Measurements from ENCODE around the gene PKP1.

PKP1 gene

DNA sequence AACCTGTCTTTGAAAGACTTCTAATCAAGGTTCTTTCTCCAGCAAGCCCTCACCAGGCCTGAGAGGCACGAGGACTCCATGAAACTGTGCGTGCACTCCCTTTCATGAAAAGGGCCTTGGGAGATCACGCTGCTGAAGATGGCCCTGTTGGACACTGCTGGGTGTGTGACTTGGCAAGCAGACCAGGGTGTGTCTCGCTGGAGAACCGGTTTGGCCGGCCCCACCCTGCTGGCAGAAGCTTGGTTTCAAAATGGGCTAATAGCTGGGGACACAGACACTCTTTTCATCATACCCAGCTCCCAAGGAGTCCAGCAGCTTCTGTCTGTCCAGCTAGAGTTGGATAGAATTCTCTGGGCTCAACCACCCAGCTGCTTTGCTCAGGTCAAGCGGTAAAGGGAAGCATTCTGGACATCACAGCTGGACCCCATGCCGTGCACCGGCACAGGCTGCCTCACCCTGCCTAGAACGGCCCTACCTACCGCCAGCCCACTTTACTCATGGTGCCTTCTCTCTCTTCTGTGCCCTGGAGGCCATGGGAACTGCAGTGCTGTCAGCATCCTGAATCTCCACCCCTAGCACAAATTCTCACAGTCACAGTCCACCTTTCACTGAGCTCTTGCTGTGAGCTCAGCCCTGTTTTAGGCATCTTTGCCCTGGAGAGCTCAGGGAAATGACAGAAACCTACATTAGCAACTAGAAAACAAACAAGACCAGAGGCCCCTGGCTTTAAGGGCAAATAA is 24.6 kb downstream of the PKP1 start:
- peaks cover 19% of the 10 kb centered on the region for H3K4me1 Mint-ChIP-seq
- no peaks in the 10 kb centered on the region for H3K9me3 Mint-ChIP-seq
- no peak overlapping the region for H3K27ac Mint-ChIP-seq
- peaks cover 42% of the 10 kb centered on the region for H3K27me3 Mint-ChIP-seq
- DNase-seq (no peak), ATAC-seq (no peak)
- no peak overlapping the region for H3K4me3 Mint-ChIP-seq

DNA sequence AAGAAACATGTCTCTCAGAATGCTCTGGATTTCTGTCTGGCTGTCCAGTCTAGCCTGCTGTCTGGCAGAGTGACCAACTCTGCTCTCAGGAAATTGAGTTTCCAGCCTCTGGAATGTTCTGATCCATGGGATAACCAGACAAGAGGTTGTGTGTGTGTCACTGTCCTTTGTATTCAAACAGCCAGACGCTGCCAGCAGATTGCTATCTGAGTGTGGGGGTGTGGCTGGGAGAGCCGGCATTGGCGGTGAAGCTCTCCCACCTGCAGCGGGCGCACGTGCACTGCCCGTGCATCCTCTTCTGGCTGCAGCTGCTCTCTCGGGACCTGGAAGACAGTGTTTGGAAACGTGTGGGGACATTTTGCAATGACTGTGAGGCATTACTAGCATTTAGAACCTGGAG is 26.1 kb downstream of the PKP1 start:
- H3K27ac Mint-ChIP-seq: no peak overlapping the region
- peaks cover 42% of the 10 kb centered on the region for H3K27me3 Mint-ChIP-seq
- H3K9me3 Mint-ChIP-seq: no peaks in the 10 kb centered on the region
- peaks cover 19% of the 10 kb centered on the region for H3K4me1 Mint-ChIP-seq
- ATAC-seq: no peak
- no peak for DNase-seq
- no peak overlapping the region for H3K4me3 Mint-ChIP-seq

DNA sequence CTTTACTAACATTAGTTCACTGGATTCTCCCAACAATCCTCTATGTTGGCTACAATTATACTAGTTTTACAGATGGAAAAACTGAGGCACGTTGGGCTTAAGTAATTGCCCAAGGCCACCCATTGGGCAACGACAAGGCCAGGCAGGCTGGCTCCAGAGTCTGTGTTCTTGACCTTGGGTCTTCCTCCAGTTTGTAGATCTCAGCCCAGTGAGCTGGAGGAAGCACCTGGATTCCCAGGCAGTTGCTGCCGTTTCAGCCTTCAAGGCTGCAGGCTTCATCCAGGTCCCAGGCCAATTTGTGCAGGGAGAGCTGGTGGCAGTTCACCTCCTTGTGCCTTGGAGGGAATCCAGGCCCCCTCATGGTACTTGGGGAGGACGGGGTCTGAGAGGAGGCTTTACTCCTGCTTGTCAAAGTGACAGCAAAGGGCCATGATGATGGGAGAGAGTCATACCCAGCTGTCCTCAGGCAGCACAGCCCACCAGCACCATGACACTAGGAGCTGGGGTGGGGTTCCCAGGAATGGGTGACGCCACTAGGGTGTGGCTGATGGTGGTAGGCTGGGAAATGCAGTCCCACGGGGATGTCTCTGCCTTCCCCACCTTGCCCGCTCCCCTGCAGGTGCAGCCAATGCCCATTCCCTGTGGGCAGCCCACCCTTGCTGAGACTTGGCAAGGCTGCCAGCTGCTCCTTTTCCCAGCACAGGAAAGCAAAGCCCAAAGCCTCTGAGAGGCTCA is 27.1 kb downstream of the PKP1 start:
- H3K9me3 Mint-ChIP-seq: no peaks in the 10 kb centered on the region
- DNase-seq (no peak), ATAC-seq (no peak)
- peaks cover 19% of the 10 kb centered on the region for H3K4me1 Mint-ChIP-seq
- peaks cover 46% of the 10 kb centered on the region for H3K27me3 Mint-ChIP-seq
- H3K4me3 Mint-ChIP-seq: no peak overlapping the region
- H3K27ac Mint-ChIP-seq: no peak overlapping the region

DNA sequence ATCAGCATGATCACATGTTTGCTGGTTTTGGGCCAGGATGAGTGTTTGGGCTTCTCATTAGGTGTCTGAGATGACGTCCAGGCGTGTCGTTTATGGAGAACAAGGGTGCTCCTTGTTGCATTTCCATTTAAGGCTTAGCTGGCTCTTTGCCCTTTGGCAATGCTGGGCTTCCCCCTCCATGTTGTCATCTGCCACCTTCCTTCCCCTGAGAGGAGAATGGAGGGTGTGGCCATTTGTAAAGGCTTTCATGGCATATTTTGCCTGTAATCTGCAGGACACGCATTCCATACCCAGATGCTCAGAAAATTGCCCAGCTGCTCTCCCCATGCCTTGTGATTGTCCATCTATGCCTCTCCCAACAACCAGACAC is 27.7 kb downstream of the PKP1 start:
- H3K4me3 Mint-ChIP-seq: peak overlapping the region in 1 of 2 donors; percentile 8
- no peak for DNase-seq
- peak; percentile 5 for ATAC-seq
- no peak overlapping the region for H3K27ac Mint-ChIP-seq
- H3K4me1 Mint-ChIP-seq: peaks cover 19% of the 10 kb centered on the region
- H3K27me3 Mint-ChIP-seq: peaks cover 45% of the 10 kb centered on the region
- no peaks in the 10 kb centered on the region for H3K9me3 Mint-ChIP-seq

DNA sequence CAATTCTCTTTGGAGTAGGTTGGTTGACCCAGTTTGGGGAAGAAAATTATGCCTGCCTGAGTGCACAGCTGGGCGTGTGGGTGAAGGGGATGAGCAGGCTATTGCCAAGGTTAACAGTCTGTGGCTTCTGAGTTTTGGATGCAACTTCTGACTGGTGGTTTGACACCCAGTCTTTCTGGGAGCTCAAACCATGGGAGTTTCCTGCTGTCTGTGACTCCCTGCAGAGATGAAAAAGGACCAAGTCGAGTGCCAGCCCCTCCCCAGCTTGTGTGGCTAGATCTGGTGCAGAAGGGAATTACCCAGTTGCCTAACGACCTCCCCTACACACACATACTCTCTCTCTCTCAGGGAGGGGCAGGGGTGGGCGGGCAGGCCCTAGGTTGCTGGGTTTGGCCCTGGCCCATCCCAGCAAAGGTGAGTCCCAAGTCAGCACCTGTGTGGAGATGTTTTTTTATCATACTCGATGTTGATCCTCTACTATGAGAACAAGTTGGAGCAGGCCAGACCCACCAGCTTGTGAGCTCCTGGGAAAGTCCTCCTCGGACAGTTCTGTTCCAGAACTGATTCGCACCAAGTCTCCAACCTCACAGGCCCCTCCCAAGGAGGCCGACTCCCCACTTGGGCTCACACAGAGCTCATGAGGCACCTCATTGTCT is 28.2 kb downstream of the PKP1 start:
- Mint-ChIP-seq H3K9me3 (no peaks in the 10 kb centered on the region), H3K4me1 (peaks cover 19% of the 10 kb centered on the region), H3K27me3 (peaks cover 45% of the 10 kb centered on the region), H3K27ac (no peak overlapping the region), H3K4me3 (peak overlapping the region; percentile 8 to 25)
- peak; percentile 89 for ATAC-seq
- peak in 1 of 2 donors; percentile 57 for DNase-seq

DNA sequence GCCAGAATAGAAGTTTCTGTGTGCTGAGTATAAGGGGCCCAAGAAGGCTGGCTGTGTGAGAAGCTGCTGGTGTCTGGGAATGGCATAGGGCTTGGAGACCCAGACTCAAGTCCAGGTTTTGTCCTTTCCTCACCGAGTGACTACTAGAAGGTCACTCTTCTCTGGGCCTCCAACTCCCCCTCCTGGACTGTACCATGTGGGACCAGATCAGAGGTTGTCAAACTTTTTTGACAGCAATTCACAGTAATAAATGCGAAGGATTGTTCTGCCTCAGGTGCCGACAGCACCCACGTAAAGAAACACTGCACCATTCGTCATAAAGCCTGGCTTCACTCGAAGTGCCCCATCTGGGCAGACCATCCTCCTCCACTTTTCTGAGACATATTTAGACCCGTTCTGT is 29.0 kb downstream of the PKP1 start:
- DNase-seq: no peak
- H3K9me3 Mint-ChIP-seq: no peaks in the 10 kb centered on the region
- no peak overlapping the region for H3K4me3 Mint-ChIP-seq
- H3K4me1 Mint-ChIP-seq: peaks cover 19% of the 10 kb centered on the region
- H3K27ac Mint-ChIP-seq: no peak overlapping the region
- ATAC-seq: no peak
- H3K27me3 Mint-ChIP-seq: peaks cover 45% of the 10 kb centered on the region

DNA sequence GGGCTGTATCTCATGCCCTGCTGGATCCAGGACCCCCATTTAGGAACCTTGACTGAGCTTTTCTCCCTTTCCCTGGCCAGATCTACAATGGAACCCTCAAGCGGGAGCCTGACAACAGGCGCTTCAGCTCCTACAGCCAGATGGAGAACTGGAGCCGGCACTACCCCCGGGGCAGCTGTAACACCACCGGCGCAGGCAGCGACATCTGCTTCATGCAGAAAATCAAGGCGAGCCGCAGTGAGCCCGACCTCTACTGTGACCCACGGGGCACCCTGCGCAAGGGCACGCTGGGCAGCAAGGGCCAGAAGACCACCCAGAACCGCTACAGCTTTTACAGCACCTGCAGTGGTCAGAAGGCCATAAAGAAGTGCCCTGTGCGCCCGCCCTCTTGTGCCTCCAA is 29.8 kb downstream of the PKP1 start:
- Mint-ChIP-seq H3K27ac (no peak overlapping the region), H3K9me3 (no peaks in the 10 kb centered on the region), H3K4me1 (peaks cover 19% of the 10 kb centered on the region), H3K4me3 (no peak overlapping the region), H3K27me3 (peaks cover 41% of the 10 kb centered on the region)
- no peak for DNase-seq
- ATAC-seq: no peak

DNA sequence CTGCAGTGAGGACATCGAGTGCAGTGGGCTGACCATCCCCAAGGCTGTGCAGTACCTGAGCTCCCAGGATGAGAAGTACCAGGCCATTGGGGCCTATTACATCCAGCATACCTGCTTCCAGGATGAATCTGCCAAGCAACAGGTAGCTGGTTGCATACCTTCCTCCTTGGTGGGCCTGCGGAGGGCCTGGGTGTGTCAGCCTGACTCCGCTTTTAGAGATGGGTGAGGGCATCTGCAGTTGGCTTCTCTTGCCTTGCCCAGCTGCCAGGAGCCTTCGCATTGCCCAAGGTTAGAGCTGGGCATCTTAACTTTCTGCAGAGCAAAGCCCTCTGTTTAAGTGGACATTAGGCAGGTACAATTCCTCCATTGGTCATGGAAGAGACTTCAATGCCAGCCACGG is 33.2 kb downstream of the PKP1 start:
- DNase-seq (no peak), ATAC-seq (no peak)
- Mint-ChIP-seq H3K4me1 (peaks cover 6% of the 10 kb centered on the region), H3K9me3 (no peaks in the 10 kb centered on the region), H3K27me3 (peaks cover 14% of the 10 kb centered on the region), H3K27ac (no peak overlapping the region), H3K4me3 (no peak overlapping the region)

DNA sequence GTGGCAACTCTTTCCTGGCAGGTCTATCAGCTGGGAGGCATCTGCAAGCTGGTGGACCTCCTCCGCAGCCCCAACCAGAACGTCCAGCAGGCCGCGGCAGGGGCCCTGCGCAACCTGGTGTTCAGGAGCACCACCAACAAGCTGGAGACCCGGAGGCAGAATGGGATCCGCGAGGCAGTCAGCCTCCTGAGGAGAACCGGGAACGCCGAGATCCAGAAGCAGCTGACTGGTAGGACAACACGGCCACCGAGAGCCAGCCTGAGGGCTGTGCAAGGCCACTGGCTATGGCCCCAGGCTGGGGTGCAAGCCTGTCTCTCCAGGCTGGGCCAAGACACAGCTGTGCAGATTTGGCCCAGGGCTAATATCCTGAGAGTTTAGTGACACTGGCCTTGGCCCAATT is 34.2 kb downstream of the PKP1 start:
- ATAC-seq (no peak), DNase-seq (no peak)
- Mint-ChIP-seq H3K9me3 (no peaks in the 10 kb centered on the region), H3K4me1 (no peaks in the 10 kb centered on the region), H3K4me3 (no peak overlapping the region), H3K27ac (peak overlapping the region in 1 of 2 donors; percentile 67), H3K27me3 (peaks cover 14% of the 10 kb centered on the region)

DNA sequence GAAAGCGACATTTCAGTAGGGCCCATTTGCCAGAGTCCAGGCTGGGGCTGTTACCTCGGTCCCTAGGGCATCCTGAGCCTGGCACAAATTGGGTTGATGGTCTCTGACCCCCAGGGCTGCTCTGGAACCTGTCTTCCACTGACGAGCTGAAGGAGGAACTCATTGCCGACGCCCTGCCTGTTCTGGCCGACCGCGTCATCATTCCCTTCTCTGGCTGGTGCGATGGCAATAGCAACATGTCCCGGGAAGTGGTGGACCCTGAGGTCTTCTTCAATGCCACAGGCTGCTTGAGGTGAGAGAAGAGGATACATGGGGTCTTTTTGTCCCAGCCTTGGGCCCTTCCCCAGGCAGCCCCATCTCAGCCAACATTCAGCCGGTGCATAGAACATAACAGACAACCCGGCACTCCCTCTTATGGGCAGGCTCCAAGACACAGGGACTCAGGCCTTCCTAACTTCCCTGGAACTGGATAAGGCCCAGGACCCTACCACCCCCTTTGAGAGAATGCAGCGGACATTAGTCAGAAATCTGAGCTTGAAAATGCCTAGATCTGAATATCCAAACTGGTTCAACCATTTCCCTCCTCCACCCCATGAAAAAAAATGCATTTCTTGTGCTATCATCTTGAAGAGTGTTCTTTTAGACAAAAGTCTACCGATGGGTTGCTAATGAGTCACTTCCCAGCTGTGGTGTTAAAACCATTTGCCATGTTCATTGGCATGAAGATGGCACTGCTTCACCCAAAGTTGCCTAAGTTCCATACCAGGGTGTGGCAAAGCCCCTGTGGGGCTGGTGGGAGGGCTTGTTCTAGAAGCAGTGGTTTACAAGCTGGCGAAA is 35.4 kb downstream of the PKP1 start:
- no peak for DNase-seq

DNA sequence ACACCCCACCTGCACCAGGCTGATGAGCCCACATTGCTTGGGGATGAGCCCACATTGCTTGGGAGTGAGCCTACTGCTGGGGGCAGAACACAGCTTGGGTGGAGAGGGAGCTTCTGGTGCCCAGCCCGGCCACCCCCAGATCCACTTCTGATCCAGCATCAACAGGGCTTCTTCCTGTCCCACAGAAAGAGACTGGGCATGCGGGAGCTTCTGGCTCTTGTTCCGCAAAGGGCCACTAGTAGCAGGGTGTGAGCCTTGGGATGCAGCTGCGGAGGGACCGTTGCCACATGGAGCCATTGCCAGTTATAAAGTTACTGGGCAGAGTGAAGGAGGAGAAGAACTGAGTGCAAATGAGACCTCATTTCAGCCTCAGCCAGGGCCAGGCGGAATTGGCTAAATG is 36.3 kb downstream of the PKP1 start:
- H3K27me3 Mint-ChIP-seq: peaks cover 12% of the 10 kb centered on the region
- DNase-seq (no peak), ATAC-seq (no peak)
- no peaks in the 10 kb centered on the region for H3K4me1 Mint-ChIP-seq
- H3K27ac Mint-ChIP-seq: no peak overlapping the region
- no peaks in the 10 kb centered on the region for H3K9me3 Mint-ChIP-seq
- no peak overlapping the region for H3K4me3 Mint-ChIP-seq

More for the DNA sequence above, 35.4 kb downstream of the PKP1 start:
- no peaks in the 10 kb centered on the region for H3K4me1 Mint-ChIP-seq
- peaks cover 14% of the 10 kb centered on the region for H3K27me3 Mint-ChIP-seq
- no peaks in the 10 kb centered on the region for H3K9me3 Mint-ChIP-seq
- H3K27ac Mint-ChIP-seq: no peak overlapping the region
- no peak for ATAC-seq
- H3K4me3 Mint-ChIP-seq: no peak overlapping the region

DNA sequence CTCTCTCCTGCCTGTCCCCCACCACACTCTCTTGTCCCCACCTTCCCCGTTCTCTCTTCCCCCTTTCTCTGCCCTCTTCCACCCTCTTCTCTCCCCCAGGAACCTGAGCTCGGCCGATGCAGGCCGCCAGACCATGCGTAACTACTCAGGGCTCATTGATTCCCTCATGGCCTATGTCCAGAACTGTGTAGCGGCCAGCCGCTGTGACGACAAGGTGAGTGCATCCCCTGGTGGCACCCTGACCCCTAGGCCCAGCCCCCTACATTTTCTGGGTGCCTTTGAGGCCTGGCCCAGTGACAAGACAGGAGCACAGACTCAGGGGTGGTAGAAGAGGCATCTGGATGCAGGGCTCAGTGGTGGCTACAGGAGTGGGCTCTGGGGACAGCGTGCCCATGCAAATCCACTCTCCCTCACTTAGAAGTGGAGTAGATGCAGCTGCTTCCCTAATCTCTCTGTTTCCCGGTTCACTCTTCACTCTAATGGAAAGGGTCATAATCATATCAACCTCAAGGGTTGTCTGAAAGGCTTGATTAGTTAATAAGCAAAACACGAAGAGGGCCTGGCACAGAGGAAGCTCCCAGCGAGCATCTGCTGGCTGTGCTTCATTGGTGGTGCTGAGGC is 37.0 kb downstream of the PKP1 start:
- no peaks in the 10 kb centered on the region for H3K4me1 Mint-ChIP-seq
- no peaks in the 10 kb centered on the region for H3K9me3 Mint-ChIP-seq
- no peak overlapping the region for H3K4me3 Mint-ChIP-seq
- H3K27ac Mint-ChIP-seq: peak overlapping the region in 1 of 2 donors; percentile 27
- peaks cover 6% of the 10 kb centered on the region for H3K27me3 Mint-ChIP-seq
- no peak for ATAC-seq
- no peak for DNase-seq

DNA sequence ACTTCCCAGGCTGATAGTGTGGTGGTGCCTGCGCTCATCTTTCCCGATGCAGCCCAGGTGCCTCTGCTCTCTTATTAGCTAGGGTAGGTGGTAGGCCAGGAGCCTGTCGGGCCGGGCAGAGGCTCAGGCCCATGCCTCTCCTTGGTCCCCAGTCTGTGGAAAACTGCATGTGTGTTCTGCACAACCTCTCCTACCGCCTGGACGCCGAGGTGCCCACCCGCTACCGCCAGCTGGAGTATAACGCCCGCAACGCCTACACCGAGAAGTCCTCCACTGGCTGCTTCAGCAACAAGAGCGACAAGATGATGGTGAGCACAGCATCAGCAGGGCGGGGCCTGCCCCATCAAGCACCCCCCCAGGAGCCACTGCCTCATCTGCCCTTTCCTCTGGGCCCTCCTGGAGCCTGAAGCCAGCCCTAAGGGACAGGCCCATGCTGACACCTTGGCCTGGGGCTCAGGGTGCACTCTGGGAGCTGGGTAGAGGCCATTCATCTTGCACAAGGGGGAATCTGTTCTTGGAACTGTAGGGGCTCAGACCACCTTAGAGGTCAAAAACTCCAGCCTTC is 38.6 kb downstream of the PKP1 start:
- Mint-ChIP-seq H3K9me3 (no peaks in the 10 kb centered on the region), H3K27ac (no peak overlapping the region), H3K4me1 (no peaks in the 10 kb centered on the region), H3K4me3 (no peak overlapping the region), H3K27me3 (no peaks in the 10 kb centered on the region)
- DNase-seq (no peak), ATAC-seq (no peak)

DNA sequence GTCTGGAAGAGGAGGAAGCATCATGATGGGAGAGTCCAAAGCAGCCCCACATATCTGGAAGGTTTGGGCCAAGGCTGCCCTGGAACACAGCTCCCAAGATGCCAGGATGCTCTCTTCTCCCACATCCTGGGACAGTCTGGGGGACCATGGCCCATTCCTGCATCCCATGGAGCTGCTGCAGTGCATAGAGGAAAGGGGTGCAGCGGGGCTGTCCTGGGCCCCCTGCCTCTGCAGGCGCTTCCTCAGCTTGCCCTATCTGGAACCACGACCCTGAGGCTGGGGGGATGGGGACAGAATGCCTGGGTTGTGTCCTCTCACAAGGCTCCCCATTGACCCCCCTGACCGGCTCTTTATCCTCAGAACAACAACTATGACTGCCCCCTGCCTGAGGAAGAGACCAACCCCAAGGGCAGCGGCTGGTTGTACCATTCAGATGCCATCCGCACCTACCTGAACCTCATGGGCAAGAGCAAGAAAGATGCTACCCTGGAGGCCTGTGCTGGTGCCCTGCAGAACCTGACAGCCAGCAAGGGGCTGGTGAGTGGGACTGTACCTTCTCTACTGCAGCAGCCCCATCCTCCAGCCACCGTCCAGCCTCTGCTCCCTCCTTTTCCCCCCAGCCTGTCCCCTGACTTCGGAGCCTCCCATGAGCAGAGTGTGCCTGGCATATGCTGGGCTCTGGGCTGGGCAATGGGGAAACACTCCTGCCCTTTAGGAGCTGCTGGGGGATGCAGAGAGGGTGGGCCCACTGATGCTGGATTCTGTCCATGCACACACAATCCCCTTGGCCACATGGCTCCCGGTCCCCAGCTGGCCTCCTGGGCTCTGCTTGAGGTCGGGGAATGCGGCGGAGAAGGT is 39.6 kb downstream of the PKP1 start:
- Mint-ChIP-seq H3K4me3 (no peak overlapping the region), H3K9me3 (no peaks in the 10 kb centered on the region), H3K27ac (no peak overlapping the region)

More for the DNA sequence above, 39.6 kb downstream of the PKP1 start:
- DNase-seq (no peak), ATAC-seq (no peak)
- H3K27me3 Mint-ChIP-seq: no peaks in the 10 kb centered on the region
- no peaks in the 10 kb centered on the region for H3K4me1 Mint-ChIP-seq
